K562 (cell line): ENCODE data around the gene LMNA. TPM values are rescaled to one million over a fixed set of nuclear protein-coding genes. Genes with fewer than 3 reads are reported as not detected.

Experiments
- ATAC-seq: fragments of 200-7000 bp; cut with Tn5 transposase; 3 replicates; pipeline ENCODE4 v1.9.1; 2020; ENCODE audit warnings: moderate library complexity
- BruUV-seq: library from RNA; stranded (reverse); fragments of 400-500 nt; replicated peaks from 2 replicates; lab custom pipeline; 2021; lab: Mats Ljungman, UMichigan
- CTCF ChIA-PET: fragments of 300-600 bp; formaldehyde crosslinking; extraction: SDS; loops from one replicate; lab custom pipeline; 2021; ENCODE audit warnings: low intra/inter-chr PET ratio; lab: Yijun Ruan, JAX
- POLR2A ChIA-PET: fragments of 300-600, 350-650 bp; sonication (Branson Sonifier 250); formaldehyde crosslinking; extraction: SDS; loops from one replicate; lab custom pipeline; 2021; ENCODE audit warnings: antibody characterized with exemption, inconsistent platforms; lab: Yijun Ruan, JAX
- DNase-seq, 4 experiments: peaks; one replicate each; pipeline versions ENCODE4 v3.0.0 to v3.0.0-alpha.2; 2011 to 2018; ENCODE audit warnings: low spot score in 3 of 4, mixed read lengths in 3 of 4; ENCODE audit errors: extremely low read depth in 1 of 4
- FAIRE-seq: peaks from 2 replicates; lab custom pipeline; 2011; peaks lifted over from hg19 to GRCh38; lab: Jason Lieb, UNC
- H2AFZ ChIP-seq: 2 replicates; pipeline ENCODE4 v1.6.0; 2011; ENCODE audit warnings: low read depth, low read length, control low read depth, inconsistent platforms
- H3K27ac ChIP-seq: fragments of 200-600 bp; 3 replicates; pipeline ENCODE4 v1.8.0; 2011; ENCODE audit warnings: low read depth, mild to moderate bottlenecking, control low read depth, inconsistent platforms, low read length, moderate library complexity, mixed read lengths; ENCODE audit errors: extremely low read depth
- H3K27me3 ChIP-seq, 2 experiments: fragments of 300-600 bp in 1 of 2; 2 replicates in 1 of 2; 3 replicates in 1 of 2; pipeline versions ENCODE4 v1.6.0 to v1.8.0; 2011; ENCODE audit warnings: inconsistent platforms in 2 of 2, low read length in 2 of 2, mild to moderate bottlenecking in 1 of 2, mixed read lengths in 1 of 2, moderate library complexity in 1 of 2; ENCODE audit not compliant: control insufficient read depth in 2 of 2, insufficient read depth in 2 of 2
- H3K36me3 ChIP-seq: fragments of 300-600 bp; 3 replicates; pipeline ENCODE4 v1.8.0; 2011; ENCODE audit warnings: mild to moderate bottlenecking, low read length, inconsistent platforms; ENCODE audit not compliant: control insufficient read depth, insufficient read depth
- H3K4me1 ChIP-seq, 2 experiments: fragments of 200-600 bp in 1 of 2; replicated peaks in 1 of 2; 2 replicates in 1 of 2; 3 replicates in 1 of 2; pipeline versions ENCODE4 v1.5.1 to v1.8.0; 2011; ENCODE audit warnings: inconsistent platforms in 2 of 2, low read length in 2 of 2, mild to moderate bottlenecking in 1 of 2, mixed read lengths in 1 of 2, moderate library complexity in 1 of 2; ENCODE audit not compliant: control insufficient read depth in 2 of 2, insufficient read depth in 2 of 2
- H3K4me2 ChIP-seq: 2 replicates; pipeline ENCODE4 v1.6.1; 2011; ENCODE audit warnings: low read length, control low read depth, inconsistent platforms, mixed read lengths; ENCODE audit not compliant: insufficient read depth
- H3K4me3 ChIP-seq: fragments of 200-600 bp; sonication (generic), shearing (Covaris generic); 2 replicates; pipeline ENCODE4 v1.5.1; 2016; ENCODE audit warnings: control low read depth, inconsistent platforms
- H3K79me2 ChIP-seq: fragments of 200-600 bp; 3 replicates; pipeline ENCODE4 v1.8.0; 2011; ENCODE audit warnings: low read length, inconsistent platforms; ENCODE audit not compliant: control insufficient read depth, insufficient read depth
- H3K9ac ChIP-seq, 2 experiments: 2 replicates each; pipeline versions ENCODE4 v1.6.0 to v1.6.1; 2011; ENCODE audit warnings: low read depth in 2 of 2, low read length in 2 of 2, control low read depth in 1 of 2, inconsistent platforms in 1 of 2, mild to moderate bottlenecking in 1 of 2, mixed read lengths in 1 of 2; ENCODE audit not compliant: insufficient read depth in 1 of 2
- H3K9me1 ChIP-seq: one replicate; pipeline ENCODE4 v1.6.0; 2011; ENCODE audit warnings: inconsistent platforms, mild to moderate bottlenecking, low read length, moderate library complexity; ENCODE audit not compliant: control insufficient read depth, insufficient read depth
- H3K9me3 ChIP-seq: replicated peaks from 2 replicates; pipeline ENCODE4 v1.5.1; 2011; ENCODE audit warnings: low read depth, low read length, inconsistent platforms; ENCODE audit not compliant: control insufficient read depth, insufficient read depth
- H4K20me1 ChIP-seq: replicated peaks from 2 replicates; pipeline ENCODE4 v1.6.1; 2011; ENCODE audit warnings: low read length, inconsistent platforms, mixed read lengths; ENCODE audit not compliant: control insufficient read depth, insufficient read depth
- CAMTA2 ChIP-seq: fragments of 250-450 bp; sonication (Bioruptor Pico); conservative IDR thresholded peaks from 2 replicates; pipeline ENCODE4 v1.5.1; 2022
- FOXJ3 ChIP-seq: sonication (generic); formaldehyde crosslinking; IDR thresholded peaks from 2 replicates; pipeline ENCODE4 v1.4.0; 2020; ENCODE audit warnings: mild to moderate bottlenecking, missing genetic modification reagents
- MAFG ChIP-seq: fragments of 450-650 bp; conservative IDR thresholded peaks from 2 replicates; pipeline ENCODE4 v1.6.1; 2016; ENCODE audit warnings: missing genetic modification characterization, missing compliant biosample characterization
- MLX ChIP-seq, 2 experiments: fragments of 450-650 bp in 1 of 2; sonication (generic) in 1 of 2; formaldehyde crosslinking; conservative IDR thresholded peaks; 2 replicates each; pipeline versions ENCODE4 v1.4.0 to v1.8.1; 2020 to 2022; ENCODE audit warnings: mild to moderate bottlenecking in 1 of 2, missing genetic modification reagents in 1 of 2
- SRSF1 ChIP-seq: fragments of 200-400 bp; formaldehyde crosslinking; IDR thresholded peaks from 2 replicates; pipeline ENCODE4 v1.6.1; 2017; ENCODE audit warnings: mild to moderate bottlenecking, low read depth, low read length, moderate library complexity
- ZNF24 ChIP-seq: fragments of 450-650 bp; IDR thresholded peaks from 2 replicates; pipeline ENCODE4 v1.6.1; 2016
- ZNF282 ChIP-seq: sonication (generic); formaldehyde crosslinking; IDR thresholded peaks from 2 replicates; pipeline ENCODE4 v1.8.1; 2023; ENCODE audit warnings: missing genetic modification reagents
- ZNF518B ChIP-seq: fragments of 250-450 bp; sonication (Bioruptor Pico); IDR thresholded peaks from 2 replicates; pipeline ENCODE4 v1.5.0; 2021; ENCODE audit warnings: mild to moderate bottlenecking, moderate library complexity
- WGBS: fragments of 100-300 bp; shearing (Covaris generic); methylation state at CpG from one replicate; pipeline ENCODE4 v1.1.6; 2016; ENCODE audit warnings: low coverage, mixed read lengths; ENCODE audit not compliant: insufficient coverage; ENCODE audit errors: missing lambda C conversion rate; 5-methylcytosine and 5-hydroxymethylcytosine counted together
- in situ Hi-C: fragments of 300-500 bp; cut with MboI; formaldehyde crosslinking; loops from 4 replicates; pipeline ENCODE4 v1.15.0; 2018; ENCODE audit warnings: inconsistent platforms, mixed read lengths
- intact Hi-C: fragments of 100-400 bp; cut with micrococcal nuclease; formaldehyde crosslinking; loops from 2 replicates; pipeline ENCODE4 v1.14.2; 2022
- polyA plus RNA-seq, 8 experiments: library from polyadenylated mRNA; depleted of rRNA in 4 of 8; stranded (reverse) in 5 of 8; unstranded in 3 of 8; fragments of >200 nt; fragmentation: Nextera tagmentation in 2 of 8; fragmentation: Illumina TruSeq in 1 of 8; extraction: Ambion mirVana in 2 of 8; extraction: Trizol in 1 of 8; gene quantifications; 2 replicates each; pipeline versions ENCODE4 v1.2.1 to v1.2.3, GENCODE V29; 2011 to 2014; ENCODE audit warnings: inconsistent platforms in 1 of 8, missing spikeins in 1 of 8
- total RNA-seq, 7 experiments: library from RNA; depleted of rRNA in 6 of 7; stranded (reverse); fragments of >200 nt in 6 of 7; fragmentation: Illumina TruSeq in 2 of 7; extraction: Trizol in 2 of 7; gene quantifications; 2 replicates each; pipeline versions ENCODE4 v1.2.1 to v1.2.3, GENCODE V29; 2011 to 2021; ENCODE audit warnings: low replicate concordance in 1 of 7
- TF ChIP-seq, protein P1 (sequence below), 2 experiments: fragments of 450-650 bp; IDR thresholded peaks; 2 replicates each; pipeline ENCODE4 v1.6.1; 2016

The LMNA gene
- total and polyA plus RNA-seq, 9 of the 15 experiments (the other 6 are each of a cell fraction or from before 2014, with no cell fraction given): 1.00 to 347 (median 88.2) TPM

GRCh38 chr1:156086256-156086662 lies 28.3 kb upstream of the LMNA start:
- Histone ChIP-seq H4K20me1 (no peaks in the 10 kb centered on the region), H3K9me1 (no peaks in the 10 kb centered on the region), H3K36me3 (no peaks in the 10 kb centered on the region), H3K79me2 (peaks cover 4% of the 10 kb centered on the region), H3K27me3 (no peaks in the 10 kb centered on the region), H3K9ac (no peak overlapping the region), H2AFZ (no peak overlapping the region), H3K4me2 (no peak overlapping the region), H3K4me1 (peaks cover 6 to 26% of the 10 kb centered on the region in 2 experiments), H3K27ac (no peak overlapping the region), H3K9me3 (no peaks in the 10 kb centered on the region), H3K4me3 (no peak overlapping the region)
- WGBS: 14% methylated on average over 1 of the region's 1 CpG
- in situ Hi-C loops: no loop called here
- TF ChIP-seq ZNF24: 0 out of 2 replicates have a peak, but pooled peaks have one; percentile 1
- TF ChIP-seq SRSF1: no peak
- FAIRE-seq (no peak), ATAC-seq (no peak), DNase-seq (no peak)
- intact Hi-C loops: loop anchor here (10.0 kb wide), 1 partner anchor 279 kb away; the partner anchor contains the start of gene RHBG
- POLR2A ChIA-PET: interaction anchor here (0.8 kb wide), 1 partner anchor 10 kb away, joined by 3 read pairs; no protein-coding TSS in a partner anchor
- CTCF ChIA-PET: no interaction called here
- no TSS peak for BruUV-seq

DNA sequence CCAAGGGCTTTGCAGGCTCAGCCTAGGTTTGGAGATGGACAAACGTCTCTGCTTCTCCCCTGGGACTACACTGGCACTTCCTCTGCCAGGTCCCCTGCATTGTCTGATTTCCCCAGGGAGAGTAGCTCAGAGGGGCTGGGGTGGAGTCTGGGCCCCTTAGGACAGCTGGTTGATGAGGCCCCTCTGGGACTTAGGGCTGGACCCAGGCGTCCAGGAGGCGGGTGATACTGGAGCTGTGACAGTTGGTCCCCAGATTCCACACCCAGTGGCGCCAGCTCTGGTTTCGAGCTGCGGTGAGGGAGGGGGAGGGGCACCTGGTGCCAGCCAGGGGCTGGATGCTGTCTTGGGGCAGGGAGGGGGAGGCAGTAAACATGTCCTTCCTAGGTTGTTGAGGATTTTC lies 24.8 kb upstream of the LMNA start:
- H3K36me3 ChIP-seq: no peaks in the 10 kb centered on the region
- ChIA-PET CTCF (interaction anchor here (1.6 to 3.2 kb wide), 3 partner anchors 41 to 356 kb away, joined by 3 to 51 read pairs (median 17); no protein-coding TSS in a partner anchor), POLR2A (interaction anchor here (0.6 to 0.9 kb wide), 4 partner anchors 15 to 350 kb away, joined by 3 read pairs; partner anchors contain the start of gene SLC25A44)
- H2AFZ ChIP-seq: no peak overlapping the region
- no peaks in the 10 kb centered on the region for H3K27me3 ChIP-seq
- H3K79me2 ChIP-seq: no peaks in the 10 kb centered on the region
- H3K4me1 ChIP-seq: peaks cover 0 to 8% of the 10 kb centered on the region in 2 experiments; a peak in 2 of 5 replicates
- no peak for ATAC-seq
- intact Hi-C loops (loop anchor here (1.0 to 10.0 kb wide), 3 partner anchors 41 to 355 kb away; partner anchors contain the start of gene RHBG), in situ Hi-C loops (loop anchor here (5.0 kb wide), 2 partner anchors 43 to 133 kb away; no protein-coding TSS in a partner anchor)
- H3K9me3 ChIP-seq: 0 out of 2 replicates have a peak, but pooled peaks cover 2% of the 10 kb centered on the region
- H3K4me3 ChIP-seq: no peak overlapping the region
- H4K20me1 ChIP-seq: no peaks in the 10 kb centered on the region
- FAIRE-seq: no peak
- no TSS peak for BruUV-seq
- WGBS: 16% methylated on average over 6 of the region's 6 CpGs
- peak overlapping the region in 1 of 2 experiments; percentile 56; a peak in 1 of 4 replicates for H3K9ac ChIP-seq
- no peaks in the 10 kb centered on the region for H3K9me1 ChIP-seq
- no peak for DNase-seq
- no peak overlapping the region for H3K27ac ChIP-seq
- H3K4me2 ChIP-seq: no peak overlapping the region
- TF ChIP-seq CAMTA2 (CRISPR knock-in tag) (no peak), ZNF518B (CRISPR knock-in tag) (no peak), MAFG (tag) (no peak), MLX (CRISPR knock-in tag; conservative IDR thresholded peaks at IDR 0.05) (no peak), ZNF282 (CRISPR knock-in tag) (no peak), FOXJ3 (CRISPR knock-in tag) (no peak)
- TF ChIP-seq, protein P1, sequence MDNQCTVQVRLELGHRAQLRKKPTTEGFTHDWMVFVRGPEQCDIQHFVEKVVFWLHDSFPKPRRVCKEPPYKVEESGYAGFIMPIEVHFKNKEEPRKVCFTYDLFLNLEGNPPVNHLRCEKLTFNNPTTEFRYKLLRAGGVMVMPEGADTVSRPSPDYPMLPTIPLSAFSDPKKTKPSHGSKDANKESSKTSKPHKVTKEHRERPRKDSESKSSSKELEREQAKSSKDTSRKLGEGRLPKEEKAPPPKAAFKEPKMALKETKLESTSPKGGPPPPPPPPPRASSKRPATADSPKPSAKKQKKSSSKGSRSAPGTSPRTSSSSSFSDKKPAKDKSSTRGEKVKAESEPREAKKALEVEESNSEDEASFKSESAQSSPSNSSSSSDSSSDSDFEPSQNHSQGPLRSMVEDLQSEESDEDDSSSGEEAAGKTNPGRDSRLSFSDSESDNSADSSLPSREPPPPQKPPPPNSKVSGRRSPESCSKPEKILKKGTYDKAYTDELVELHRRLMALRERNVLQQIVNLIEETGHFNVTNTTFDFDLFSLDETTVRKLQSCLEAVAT (IDR thresholded peaks at IDR 0.05): no peak
